IPS-NIHi11 (cell line): ENCODE data around the gene GPS1.
"Not testable (repeated sequence)": the region's sequence is repeated elsewhere in the genome, so short reads cannot be mapped to it uniquely, and the experiment has no call there.

ENCODE experiments used
- DNase-seq: peaks from one replicate; pipeline ENCODE4 v3.0.0; 2012; ENCODE audit warnings: mixed read lengths, low spot score

The GPS1 gene

GRCh38 chr17:82028966-82029365 lies 22.7 kb upstream of the GPS1 start:
- no peak for DNase-seq

- no peak for DNase-seq
Measured at GRCh38 chr17:82029391-82029790, 22.3 kb upstream of the GPS1 start.

- DNase-seq: no peak
Measured at GRCh38 chr17:82029990-82030469, 21.7 kb upstream of the GPS1 start.

- peak; percentile 89 for DNase-seq
Measured at GRCh38 chr17:82030470-82031302, 21.0 kb upstream of the GPS1 start.

- DNase-seq: peak; percentile 75
Measured at GRCh38 chr17:82031303-82031884, 20.3 kb upstream of the GPS1 start, which contains the start of gene RAC3. RAC3 (plus strand) TSS chr17:82031678; CDS start chr17:82031762, 84 bp downstream.

- DNase-seq: peak; percentile 76
Measured at GRCh38 chr17:82031885-82032627, 19.6 kb upstream of the GPS1 start.

- no peak for DNase-seq
Measured at GRCh38 chr17:82033359-82034085, 18.2 kb upstream of the GPS1 start.

- DNase-seq: no peak
Measured at GRCh38 chr17:82034371-82035011, 17.2 kb upstream of the GPS1 start.

GRCh38 chr17:82035488-82035887 lies 16.2 kb upstream of the GPS1 start:
- DNase-seq: no peak

GRCh38 chr17:82035956-82036633 lies 15.6 kb upstream of the GPS1 start:
- DNase-seq: no peak

- DNase-seq: no peak
Measured at GRCh38 chr17:82036634-82037091, 15.0 kb upstream of the GPS1 start.

- DNase-seq: peak; percentile 97
Measured at GRCh38 chr17:82037092-82037888, 14.4 kb upstream of the GPS1 start, which contains the start of gene DCXR. DCXR (minus strand) TSS chr17:82037697; CDS start chr17:82037682, 15 bp downstream.

GRCh38 chr17:82037889-82038195 lies 13.9 kb upstream of the GPS1 start:
- no peak for DNase-seq

GRCh38 chr17:82038796-82039409 lies 12.8 kb upstream of the GPS1 start:
- not testable (repeated sequence) for DNase-seq

- DNase-seq: no peak
Measured at GRCh38 chr17:82039695-82040299, 11.9 kb upstream of the GPS1 start.

GRCh38 chr17:82041144-82041814 lies 10.4 kb upstream of the GPS1 start:
- DNase-seq: no peak

GRCh38 chr17:82042649-82043048 lies 9.0 kb upstream of the GPS1 start:
- DNase-seq: no peak

GRCh38 chr17:82043507-82043906 lies 8.2 kb upstream of the GPS1 start:
- peak; percentile 51 for DNase-seq
